Esophagus muscularis mucosa (tissue), 3 donors: ENCODE data around the gene TBX19.

Experiments
- CTCF ChIP-seq, 3 experiments: fragments of 200-600 bp in 2 of 3; fragments of 450-650 bp in 1 of 3; sonication (generic) in 2 of 3; IDR thresholded peaks; one replicate each; pipeline ENCODE4 v1.5.1; 2017 to 2019; ENCODE audit warnings: antibody characterized with exemption in 3 of 3, mild to moderate bottlenecking in 2 of 3, moderate library complexity in 1 of 3
- POLR2A ChIP-seq: fragments of 450-650 bp; IDR thresholded peaks from one replicate; pipeline ENCODE4 v1.6.1; 2017; ENCODE audit warnings: antibody characterized with exemption, moderate library complexity, mild to moderate bottlenecking, low read depth
- POLR2AphosphoS5 ChIP-seq, 2 donors: sonication (generic); formaldehyde crosslinking; IDR thresholded peaks; one replicate each; pipeline ENCODE4 v1.6.1; 2017; ENCODE audit warnings: antibody characterized with exemption in 2 of 2

- TF ChIP-seq CTCF (IDR thresholded peaks at IDR 0.05) (no peak), POLR2A (no peak), POLR2AphosphoS5 (IDR thresholded peaks at IDR 0.05) (no peak)
These were observed 21.1 kb upstream of the TBX19 start for GRCh38 chr1:168259567-168259966.
